ENCODE results near the gene PLXNA2.

The PLXNA2 gene

GRCh38 chr1:208272713-208273112 is 28.5 kb upstream of the PLXNA2 start:
- no peak for TF ChIP-seq CTCF (IDR thresholded peaks at IDR 0.05; ENCODE audit: low read depth, low read length, missing control alignments)

GRCh38 chr1:208272311-208272710 is 28.1 kb upstream of the PLXNA2 start:
- DNase-seq (ENCODE audit: extremely low read depth, low read depth): no peak
- no peak overlapping the region for H3K4me3 ChIP-seq (replicated peaks; ENCODE audit: low read depth, low read length)
- TF ChIP-seq CTCF (IDR thresholded peaks at IDR 0.05; ENCODE audit: low read depth, low read length, missing control alignments): no peak

More at GRCh38 chr1:208272713-208273112, 28.5 kb upstream of the PLXNA2 start:
- DNase-seq (ENCODE audit: extremely low read depth, low read depth): no peak
- H3K4me3 ChIP-seq (replicated peaks; ENCODE audit: low read depth, low read length): no peak overlapping the region

- no peak overlapping the region for H3K4me3 ChIP-seq (replicated peaks; ENCODE audit: low read depth, low read length)
- no peak for DNase-seq (ENCODE audit: extremely low read depth, low read depth)
- no peak for TF ChIP-seq CTCF (IDR thresholded peaks at IDR 0.05; ENCODE audit: low read depth, low read length, missing control alignments)
These were observed 27.1 kb upstream of the PLXNA2 start for GRCh38 chr1:208271236-208271635.

GRCh38 chr1:208270651-208271141 is 26.5 kb upstream of the PLXNA2 start:
- no peak for TF ChIP-seq CTCF (IDR thresholded peaks at IDR 0.05; ENCODE audit: low read depth, low read length, missing control alignments)
- DNase-seq (ENCODE audit: extremely low read depth, low read depth): no peak
- no peak overlapping the region for H3K4me3 ChIP-seq (replicated peaks; ENCODE audit: low read depth, low read length)

GRCh38 chr1:208269338-208269666 is 25.1 kb upstream of the PLXNA2 start:
- no peak for DNase-seq (ENCODE audit: extremely low read depth, low read depth)
- TF ChIP-seq CTCF (IDR thresholded peaks at IDR 0.05; ENCODE audit: low read depth, low read length, missing control alignments): no peak
- no peak overlapping the region for H3K4me3 ChIP-seq (replicated peaks; ENCODE audit: low read depth, low read length)

GRCh38 chr1:208268541-208269337 is 24.6 kb upstream of the PLXNA2 start:
- no peak for DNase-seq (ENCODE audit: extremely low read depth, low read depth)
- no peak overlapping the region for H3K4me3 ChIP-seq (replicated peaks; ENCODE audit: low read depth, low read length)
- TF ChIP-seq CTCF (IDR thresholded peaks at IDR 0.05; ENCODE audit: low read depth, low read length, missing control alignments): no peak

Measured in HFF-Myc (cell line).